ENCODE measurements around the gene SMG5.

The SMG5 gene

GRCh38 chr1:156283521-156283920 lies 896 bp upstream of the SMG5 start:
- DNase-seq (ENCODE audit: extremely low read depth, low read depth): no peak
- TF ChIP-seq CTCF (IDR thresholded peaks at IDR 0.05; ENCODE audit: low read depth, low read length, missing control alignments): no peak
- H3K4me3 ChIP-seq (replicated peaks; ENCODE audit: low read depth, low read length): peak overlapping the region; percentile 77

- TF ChIP-seq CTCF (IDR thresholded peaks at IDR 0.05; ENCODE audit: low read depth, low read length, missing control alignments): no peak
- DNase-seq (ENCODE audit: extremely low read depth, low read depth): no peak
Measured at GRCh38 chr1:156281693-156282478, 739 bp downstream of the SMG5 start.

GRCh38 chr1:156281281-156281680 lies 1.3 kb downstream of the SMG5 start:
- TF ChIP-seq CTCF (IDR thresholded peaks at IDR 0.05; ENCODE audit: low read depth, low read length, missing control alignments): no peak
- no peak for DNase-seq (ENCODE audit: extremely low read depth, low read depth)
- peak overlapping the region; percentile 77 for H3K4me3 ChIP-seq (replicated peaks; ENCODE audit: low read depth, low read length)

More at GRCh38 chr1:156281693-156282478, 739 bp downstream of the SMG5 start:
- H3K4me3 ChIP-seq (replicated peaks; ENCODE audit: low read depth, low read length): peak overlapping the region; percentile 77

- H3K4me3 ChIP-seq (replicated peaks; ENCODE audit: low read depth, low read length): no peak overlapping the region
- no peak for TF ChIP-seq CTCF (IDR thresholded peaks at IDR 0.05; ENCODE audit: low read depth, low read length, missing control alignments)
- DNase-seq (ENCODE audit: extremely low read depth, low read depth): no peak
Measured at GRCh38 chr1:156279837-156280236, 2.8 kb downstream of the SMG5 start.

GRCh38 chr1:156276966-156277381 lies 5.7 kb downstream of the SMG5 start:
- no peak for DNase-seq (ENCODE audit: extremely low read depth, low read depth)
- no peak overlapping the region for H3K4me3 ChIP-seq (replicated peaks; ENCODE audit: low read depth, low read length)
- no peak for TF ChIP-seq CTCF (IDR thresholded peaks at IDR 0.05; ENCODE audit: low read depth, low read length, missing control alignments)

- DNase-seq (ENCODE audit: extremely low read depth, low read depth): no peak
- no peak overlapping the region for H3K4me3 ChIP-seq (replicated peaks; ENCODE audit: low read depth, low read length)
- no peak for TF ChIP-seq CTCF (IDR thresholded peaks at IDR 0.05; ENCODE audit: low read depth, low read length, missing control alignments)
Measured at GRCh38 chr1:156276532-156276931, 6.1 kb downstream of the SMG5 start.
